Ascending aorta (tissue), 2 donors: ENCODE measurements around the gene PNLIPRP3. TPM values are rescaled to one million over a fixed set of nuclear protein-coding genes. Genes with fewer than 3 reads are reported as not detected.
A peak's percentile ranks its signal among the peaks of the same experiment; 100 is the strongest.

ENCODE experiments used
- DNase-seq, 2 donors: peaks; one replicate each; pipeline ENCODE4 v3.0.0-alpha.2; 2019; ENCODE audit warnings: low spot score in 2 of 2
- H3K27ac ChIP-seq, 2 donors: fragments of 200-600 bp; sonication (generic); one replicate each; pipeline ENCODE4 v1.5.1; 2016 to 2017; ENCODE audit warnings: mild to moderate bottlenecking in 1 of 2
- H3K27me3 ChIP-seq: fragments of 200-600 bp; sonication (generic); one replicate; pipeline ENCODE4 v1.5.1; 2017
- H3K36me3 ChIP-seq, 2 donors: fragments of 200-600 bp; sonication (generic); one replicate each; pipeline ENCODE4 v1.5.1; 2016
- H3K4me1 ChIP-seq, 2 donors: fragments of 200-600 bp; sonication (generic); one replicate each; pipeline ENCODE4 v1.5.1; 2016 to 2017; ENCODE audit warnings: mild to moderate bottlenecking in 1 of 2
- H3K4me3 ChIP-seq, 2 donors: fragments of 200-600 bp; sonication (generic); one replicate each; pipeline ENCODE4 v1.5.1; 2016 to 2017; ENCODE audit warnings: mild to moderate bottlenecking in 1 of 2
- H3K9me3 ChIP-seq, 2 donors: fragments of 200-600 bp; sonication (generic); one replicate each; pipeline ENCODE4 v1.5.1; 2016
- intact Hi-C: fragments of 100-400 bp; cut with DNase I; formaldehyde crosslinking; loops from one replicate; pipeline ENCODE4 v1.15.1; 2023
- total RNA-seq: library from RNA; depleted of rRNA; stranded (reverse); fragments of >200 nt; gene quantifications from one replicate; pipeline ENCODE4 v1.1.0, GENCODE V29; 2016
- TF ChIP-seq, protein P1 (sequence below), 3 experiments: fragments of 200-600 bp in 2 of 3; fragments of 450-650 bp in 1 of 3; sonication (generic) in 2 of 3; IDR thresholded peaks; one replicate each; pipeline ENCODE4 v1.5.1; 2016 to 2019; ENCODE audit warnings: antibody characterized with exemption in 3 of 3, mild to moderate bottlenecking in 1 of 3, moderate library complexity in 1 of 3

The PNLIPRP3 gene
- total RNA-seq, 1 donor from 2014 or later = not detected

- Histone ChIP-seq H3K27ac (no peak overlapping the region), H3K9me3 (no peaks in the 10 kb centered on the region), H3K4me1 (no peaks in the 10 kb centered on the region), H3K36me3 (no peaks in the 10 kb centered on the region), H3K4me3 (no peak overlapping the region), H3K27me3 (no peaks in the 10 kb centered on the region)
- TF ChIP-seq, protein P1, sequence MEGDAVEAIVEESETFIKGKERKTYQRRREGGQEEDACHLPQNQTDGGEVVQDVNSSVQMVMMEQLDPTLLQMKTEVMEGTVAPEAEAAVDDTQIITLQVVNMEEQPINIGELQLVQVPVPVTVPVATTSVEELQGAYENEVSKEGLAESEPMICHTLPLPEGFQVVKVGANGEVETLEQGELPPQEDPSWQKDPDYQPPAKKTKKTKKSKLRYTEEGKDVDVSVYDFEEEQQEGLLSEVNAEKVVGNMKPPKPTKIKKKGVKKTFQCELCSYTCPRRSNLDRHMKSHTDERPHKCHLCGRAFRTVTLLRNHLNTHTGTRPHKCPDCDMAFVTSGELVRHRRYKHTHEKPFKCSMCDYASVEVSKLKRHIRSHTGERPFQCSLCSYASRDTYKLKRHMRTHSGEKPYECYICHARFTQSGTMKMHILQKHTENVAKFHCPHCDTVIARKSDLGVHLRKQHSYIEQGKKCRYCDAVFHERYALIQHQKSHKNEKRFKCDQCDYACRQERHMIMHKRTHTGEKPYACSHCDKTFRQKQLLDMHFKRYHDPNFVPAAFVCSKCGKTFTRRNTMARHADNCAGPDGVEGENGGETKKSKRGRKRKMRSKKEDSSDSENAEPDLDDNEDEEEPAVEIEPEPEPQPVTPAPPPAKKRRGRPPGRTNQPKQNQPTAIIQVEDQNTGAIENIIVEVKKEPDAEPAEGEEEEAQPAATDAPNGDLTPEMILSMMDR (IDR thresholded peaks at IDR 0.05) = no peak
- intact Hi-C loops = no loop called here
- no peak for DNase-seq
These were observed 60.1 kb downstream of the PNLIPRP3 start for GRCh38 chr10:116487522-116488430.

- no peaks in the 10 kb centered on the region for H3K36me3 ChIP-seq
- H3K27me3 ChIP-seq = no peaks in the 10 kb centered on the region
- no peak overlapping the region for H3K27ac ChIP-seq
- no peak for DNase-seq
- no peaks in the 10 kb centered on the region for H3K9me3 ChIP-seq
- intact Hi-C loops = no loop called here
- TF ChIP-seq, protein P1 (IDR thresholded peaks at IDR 0.05) = no peak
- no peak overlapping the region for H3K4me3 ChIP-seq
- no peaks in the 10 kb centered on the region for H3K4me1 ChIP-seq
These were observed 61.8 kb downstream of the PNLIPRP3 start for GRCh38 chr10:116489460-116489859.

- Histone ChIP-seq H3K4me3 (no peak overlapping the region), H3K27me3 (no peaks in the 10 kb centered on the region), H3K4me1 (no peaks in the 10 kb centered on the region), H3K36me3 (no peaks in the 10 kb centered on the region), H3K9me3 (no peaks in the 10 kb centered on the region), H3K27ac (no peak overlapping the region)
- TF ChIP-seq, protein P1 (IDR thresholded peaks at IDR 0.05) = peak in 2 of 3 experiments; percentile 26 to 41
- no peak for DNase-seq
- intact Hi-C loops = no loop called here
These were observed 62.5 kb downstream of the PNLIPRP3 start for GRCh38 chr10:116490028-116490662.

- TF ChIP-seq, protein P1 (IDR thresholded peaks at IDR 0.05) = no peak
- H3K4me1 ChIP-seq = no peaks in the 10 kb centered on the region
- no peak for DNase-seq
These were observed 77.1 kb downstream of the PNLIPRP3 start for GRCh38 chr10:116504786-116505185.

GRCh38 chr10:116510565-116510964 is 82.9 kb downstream of the PNLIPRP3 start:
- Histone ChIP-seq H3K36me3 (no peaks in the 10 kb centered on the region), H3K9me3 (no peaks in the 10 kb centered on the region), H3K27me3 (no peaks in the 10 kb centered on the region), H3K4me1 (no peaks in the 10 kb centered on the region), H3K27ac (no peak overlapping the region), H3K4me3 (no peak overlapping the region)
- TF ChIP-seq, protein P1 (IDR thresholded peaks at IDR 0.05) = no peak
- DNase-seq = no peak
- intact Hi-C loops = no loop called here

More at GRCh38 chr10:116504786-116505185, 77.1 kb downstream of the PNLIPRP3 start:
- Histone ChIP-seq H3K4me3 (no peak overlapping the region), H3K27me3 (no peaks in the 10 kb centered on the region), H3K9me3 (no peaks in the 10 kb centered on the region), H3K36me3 (no peaks in the 10 kb centered on the region), H3K27ac (no peak overlapping the region)
- intact Hi-C loops = no loop called here
